Medulla oblongata (tissue), 1 donor: ENCODE results near the gene ZNF469.

Experiments
- DNase-seq: peaks from one replicate; pipeline ENCODE4 v3.0.0-alpha.2; 2015; ENCODE audit errors: extremely low spot score

The ZNF469 gene, protein sequence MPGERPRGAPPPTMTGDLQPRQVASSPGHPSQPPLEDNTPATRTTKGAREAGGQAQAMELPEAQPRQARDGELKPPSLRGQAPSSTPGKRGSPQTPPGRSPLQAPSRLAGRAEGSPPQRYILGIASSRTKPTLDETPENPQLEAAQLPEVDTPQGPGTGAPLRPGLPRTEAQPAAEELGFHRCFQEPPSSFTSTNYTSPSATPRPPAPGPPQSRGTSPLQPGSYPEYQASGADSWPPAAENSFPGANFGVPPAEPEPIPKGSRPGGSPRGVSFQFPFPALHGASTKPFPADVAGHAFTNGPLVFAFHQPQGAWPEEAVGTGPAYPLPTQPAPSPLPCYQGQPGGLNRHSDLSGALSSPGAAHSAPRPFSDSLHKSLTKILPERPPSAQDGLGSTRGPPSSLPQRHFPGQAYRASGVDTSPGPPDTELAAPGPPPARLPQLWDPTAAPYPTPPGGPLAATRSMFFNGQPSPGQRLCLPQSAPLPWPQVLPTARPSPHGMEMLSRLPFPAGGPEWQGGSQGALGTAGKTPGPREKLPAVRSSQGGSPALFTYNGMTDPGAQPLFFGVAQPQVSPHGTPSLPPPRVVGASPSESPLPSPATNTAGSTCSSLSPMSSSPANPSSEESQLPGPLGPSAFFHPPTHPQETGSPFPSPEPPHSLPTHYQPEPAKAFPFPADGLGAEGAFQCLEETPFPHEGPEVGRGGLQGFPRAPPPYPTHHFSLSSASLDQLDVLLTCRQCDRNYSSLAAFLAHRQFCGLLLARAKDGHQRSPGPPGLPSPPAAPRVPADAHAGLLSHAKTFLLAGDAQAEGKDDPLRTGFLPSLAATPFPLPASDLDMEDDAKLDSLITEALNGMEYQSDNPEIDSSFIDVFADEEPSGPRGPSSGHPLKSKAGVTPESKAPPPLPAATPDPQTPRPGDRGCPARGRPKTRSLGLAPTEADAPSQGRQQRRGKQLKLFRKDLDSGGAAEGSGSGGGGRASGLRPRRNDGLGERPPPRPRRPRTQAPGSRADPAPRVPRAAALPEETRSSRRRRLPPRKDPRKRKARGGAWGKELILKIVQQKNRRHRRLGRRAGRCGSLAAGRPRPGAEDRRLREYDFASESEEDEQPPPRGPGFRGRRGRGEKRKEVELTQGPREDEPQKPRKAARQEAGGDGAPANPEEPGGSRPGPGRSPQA (N-terminal part only)

GRCh38 chr16:88382491-88383400 lies at the start of gene ZNF469:
ZNF469 (plus strand) TSS chr16:88382959; CDS start chr16:88427471, 44,512 bp downstream.
- DNase-seq, result no peak

DNA sequence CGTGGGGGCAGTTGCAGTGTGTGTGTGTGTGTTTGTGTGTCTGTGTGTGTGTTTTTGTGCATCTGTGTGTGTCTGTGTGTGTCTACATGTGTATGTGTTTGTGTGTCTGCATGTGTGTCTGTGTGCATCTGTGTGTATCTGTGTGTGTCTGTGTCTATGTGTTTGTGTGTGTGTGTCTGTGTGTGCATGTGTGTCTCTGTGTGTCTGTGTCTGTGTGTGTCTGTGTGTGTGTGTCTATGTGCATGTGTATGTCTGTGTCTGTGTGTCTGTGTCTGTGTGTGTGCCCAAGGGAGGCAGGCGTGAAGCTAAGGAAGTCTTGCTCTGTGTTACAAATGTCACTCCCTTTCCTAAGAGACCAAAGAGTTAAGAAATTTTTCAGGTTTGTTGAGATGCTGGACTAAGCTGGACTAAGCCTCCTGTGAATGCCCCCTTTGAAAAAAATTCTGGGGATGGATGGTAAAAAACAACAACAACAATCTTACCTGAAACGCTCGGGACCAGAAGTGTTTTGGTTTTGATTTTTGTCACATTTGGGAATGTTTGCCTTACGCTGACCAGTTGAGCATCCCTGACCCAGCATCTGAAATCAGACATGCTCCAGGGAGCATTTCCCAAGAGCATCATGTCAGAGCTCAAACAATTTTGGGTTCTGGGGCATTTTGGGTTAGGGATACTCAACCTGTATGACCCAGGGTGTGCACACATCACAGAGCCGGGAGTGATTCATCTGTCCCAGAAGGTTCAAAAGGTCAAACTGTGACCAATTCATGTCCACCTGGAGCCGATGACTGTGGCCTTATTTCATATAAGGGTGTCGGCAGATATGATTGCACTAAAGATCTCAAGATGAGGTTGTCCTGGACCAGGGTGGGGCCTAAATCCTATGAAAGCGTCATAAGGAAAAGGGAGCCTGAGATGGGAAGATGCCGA lies 48.6 kb upstream of the ZNF469 start:
- DNase-seq, result no peak

GRCh38 chr16:88334778-88335720 lies 47.7 kb upstream of the ZNF469 start:
- DNase-seq, result no peak

- DNase-seq, result no peak
Measured at GRCh38 chr16:88337021-88337420, 45.7 kb upstream of the ZNF469 start.

DNA sequence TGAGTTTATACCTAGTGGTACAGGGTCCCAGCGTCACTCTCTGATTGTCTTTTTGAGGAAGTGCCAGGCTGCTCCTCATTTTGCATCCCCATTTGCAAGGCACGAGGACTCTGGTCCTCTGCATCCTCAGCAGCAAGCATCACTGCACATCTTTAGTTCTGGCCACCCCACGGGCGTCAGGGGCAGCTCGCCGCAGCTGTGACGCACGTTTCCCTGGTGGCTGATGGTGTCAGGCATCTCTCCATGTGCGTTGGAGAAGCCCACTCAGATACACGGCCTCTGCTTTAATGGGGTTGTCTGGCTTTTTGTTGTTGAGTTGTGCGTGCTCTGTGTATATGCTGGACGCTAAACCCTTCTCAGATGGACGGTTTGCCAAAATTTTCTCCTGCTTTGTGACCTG lies 45.2 kb upstream of the ZNF469 start:
- DNase-seq, result no peak

DNA sequence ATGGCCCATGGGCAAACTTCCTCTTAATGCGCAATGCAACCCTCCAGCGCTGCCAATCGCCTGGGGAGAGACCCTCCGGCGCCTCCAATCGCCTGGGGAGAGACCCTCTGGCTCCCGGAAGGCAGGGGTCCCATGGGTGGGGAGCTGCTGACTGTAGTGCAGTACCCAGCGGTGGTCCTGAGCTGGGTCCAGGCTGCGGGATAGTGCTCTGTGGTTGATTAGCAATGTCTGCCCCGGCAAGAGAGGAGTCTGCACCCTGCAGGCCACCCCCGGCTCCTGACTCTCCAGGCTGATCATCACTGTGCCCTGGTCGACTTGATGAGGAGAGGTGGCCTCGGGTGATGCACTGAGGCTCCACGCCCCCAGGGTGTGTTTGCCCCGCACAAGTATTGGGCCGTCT lies 44.6 kb upstream of the ZNF469 start:
- DNase-seq, result no peak

GRCh38 chr16:88338896-88339295 lies 43.9 kb upstream of the ZNF469 start:
- no peak for DNase-seq

- DNase-seq, result no peak
Measured at GRCh38 chr16:88339930-88340754, 42.6 kb upstream of the ZNF469 start.

DNA sequence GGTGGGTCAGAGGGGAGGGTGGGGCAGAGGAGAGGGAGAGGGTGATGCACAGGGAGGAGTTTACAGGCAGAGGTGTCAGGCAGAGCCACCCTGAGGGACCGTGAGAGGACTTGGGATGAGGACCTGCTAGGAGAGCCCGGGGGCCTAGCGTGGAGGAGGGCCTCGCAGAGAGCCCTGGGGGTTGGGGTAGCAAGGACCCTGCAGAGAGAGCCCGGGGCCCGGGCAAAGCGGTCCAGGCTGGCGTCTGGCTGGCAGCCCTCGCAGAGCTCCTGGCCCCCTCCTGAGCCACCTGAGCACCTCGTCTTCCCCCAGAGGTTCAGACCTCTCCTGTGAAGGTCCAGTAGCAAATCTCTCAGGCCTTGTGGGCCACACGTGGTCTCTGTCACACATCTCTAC lies 42.0 kb upstream of the ZNF469 start:
- DNase-seq, result no peak

DNA sequence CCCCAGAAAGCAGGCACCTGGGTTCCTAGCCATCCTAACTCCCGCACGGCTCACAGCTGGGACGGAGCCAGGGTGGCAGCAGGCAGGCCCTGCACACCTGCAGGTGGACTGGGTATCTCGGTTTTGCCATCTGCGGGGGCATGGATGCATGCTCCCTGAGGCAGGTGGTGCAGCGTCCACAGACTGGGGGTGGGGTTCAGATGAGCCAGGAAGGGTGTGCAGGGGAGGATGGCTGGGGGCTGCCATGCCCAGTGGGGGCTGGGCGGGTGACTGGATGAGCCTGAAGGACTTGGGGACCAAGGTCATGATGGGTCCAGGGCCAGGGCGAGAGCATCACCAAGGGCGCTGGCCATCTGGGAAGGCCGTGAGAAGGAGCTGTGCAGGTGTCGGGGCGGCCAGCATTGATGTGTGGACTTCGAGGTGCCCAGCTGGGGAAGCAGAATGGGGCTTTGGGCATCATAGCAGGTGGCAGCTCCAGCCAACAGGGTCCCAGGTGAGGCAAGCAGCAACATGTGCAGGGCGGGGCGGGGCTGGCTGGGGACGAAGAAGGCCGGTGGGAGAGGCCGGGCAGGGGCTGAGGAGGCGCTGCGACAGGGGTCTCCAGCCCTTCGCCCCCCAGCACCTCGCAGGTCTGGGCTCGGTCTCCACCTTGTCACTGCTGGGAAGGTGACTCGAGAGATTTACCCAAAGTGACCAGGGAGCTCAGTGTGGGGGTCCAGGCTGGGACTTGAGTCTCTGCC lies 41.0 kb upstream of the ZNF469 start:
- no peak for DNase-seq

DNA sequence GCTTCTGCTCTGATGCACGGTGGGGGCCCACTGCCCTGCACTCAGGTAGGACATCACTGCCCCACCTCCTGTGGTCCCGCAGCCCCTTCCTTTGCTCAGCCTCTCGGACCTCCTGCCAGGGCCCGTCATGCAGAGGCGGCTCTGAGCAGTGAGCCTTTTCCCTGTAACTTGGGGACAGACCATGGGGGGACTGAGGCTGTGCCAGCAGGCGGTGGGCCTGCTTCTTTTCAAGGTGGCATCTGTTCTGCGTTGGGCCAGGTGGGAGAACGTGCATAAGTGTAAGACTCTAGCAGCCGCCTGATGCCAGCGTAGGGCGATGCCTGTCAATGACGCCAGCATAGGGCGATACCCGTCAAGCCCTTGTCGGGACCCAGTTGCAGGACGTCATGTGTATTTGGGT lies 40.3 kb upstream of the ZNF469 start:
- DNase-seq, result no peak

- DNase-seq, result no peak
Measured at GRCh38 chr16:88343271-88343791, 39.4 kb upstream of the ZNF469 start.

DNA sequence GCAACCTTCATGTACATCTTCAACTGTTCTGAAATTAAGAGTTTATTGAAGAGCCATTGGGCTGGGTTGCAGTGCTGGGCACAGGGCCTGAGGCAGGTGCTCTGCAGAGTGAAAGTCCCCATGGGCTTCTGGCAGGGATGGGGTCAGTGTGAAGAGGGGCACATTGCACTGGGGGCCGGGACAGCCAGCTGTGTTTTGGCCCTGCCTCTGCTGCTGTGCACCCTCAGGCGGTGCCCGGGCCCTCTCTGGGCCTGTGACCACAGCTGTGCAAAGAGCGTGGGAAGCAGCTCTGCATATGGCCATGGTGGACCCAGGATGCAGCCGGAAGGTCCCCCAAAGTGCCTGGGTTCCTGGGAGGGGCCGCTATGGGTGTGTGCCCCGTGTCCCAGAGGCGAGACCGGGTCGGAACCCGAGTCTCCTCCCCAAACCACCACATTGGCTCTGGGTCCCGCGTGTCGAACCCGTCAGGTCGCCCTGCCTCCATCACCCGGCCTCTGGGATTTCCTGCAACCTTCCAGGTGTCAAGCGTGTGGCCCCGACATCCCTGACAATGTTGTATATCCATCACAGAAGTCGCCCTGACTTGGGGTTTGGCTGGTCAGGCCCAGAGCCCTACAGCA lies 38.2 kb upstream of the ZNF469 start:
- DNase-seq, result no peak

DNA sequence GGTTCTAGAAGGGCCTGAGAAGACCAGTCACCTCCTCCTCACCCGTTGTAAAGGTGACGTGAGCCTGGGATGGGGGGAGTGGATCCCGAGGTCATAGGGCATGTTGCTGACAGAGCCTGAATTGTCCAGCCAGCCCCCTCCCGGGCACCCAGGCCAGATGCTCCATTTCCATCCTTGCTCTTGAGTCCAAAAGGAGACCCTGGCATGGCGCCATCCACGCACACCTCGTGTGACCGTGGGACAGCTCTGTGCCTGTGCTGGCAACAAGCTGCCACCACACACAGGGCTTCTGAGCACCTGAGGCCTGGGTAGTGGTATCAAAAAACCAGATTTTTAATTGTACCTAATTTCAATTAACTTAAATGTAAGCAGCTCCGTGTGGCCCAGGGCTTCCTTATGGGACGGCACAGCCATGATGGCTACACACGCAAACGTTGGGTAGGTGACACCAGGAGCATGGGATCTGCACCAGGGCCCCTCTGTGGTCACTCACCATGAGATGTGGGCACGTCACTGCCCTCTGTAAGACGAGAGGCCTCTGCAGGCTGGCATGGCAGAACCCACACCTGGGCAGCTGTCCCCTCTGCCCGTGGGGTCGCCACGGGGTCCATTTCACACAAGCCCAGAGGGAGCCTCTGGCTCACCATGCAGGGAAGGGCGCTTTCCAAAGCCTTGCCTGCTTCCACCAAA lies 37.6 kb upstream of the ZNF469 start:
- DNase-seq, result no peak

GRCh38 chr16:88345721-88346560 lies 36.8 kb upstream of the ZNF469 start:
- no peak for DNase-seq
